HepG2 (cell line): ENCODE data around the gene WDR82. TPM values are rescaled to one million over a fixed set of nuclear protein-coding genes. Genes with fewer than 3 reads are reported as not detected.

Experiments used
- ATAC-seq: fragments of 200-7000 bp; cut with Tn5 transposase; 3 replicates; pipeline ENCODE4 v1.9.1; 2020; ENCODE audit warnings: mild to moderate bottlenecking, moderate library complexity
- BruUV-seq: library from RNA; stranded (reverse); fragments of 400-500 nt; replicated peaks from 2 replicates; lab custom pipeline; 2021; lab: Mats Ljungman, UMichigan
- CTCF ChIA-PET: fragments of 300-600 bp; formaldehyde crosslinking; extraction: SDS; loops from one replicate; lab custom pipeline; 2021; ENCODE audit warnings: low total read pairs, inconsistent platforms, low intra/inter-chr PET ratio; lab: Yijun Ruan, JAX
- POLR2A ChIA-PET: fragments of 350-600 bp; sonication (Branson Sonifier 250); formaldehyde crosslinking; loops from one replicate; lab custom pipeline; 2020; ENCODE audit warnings: antibody characterized with exemption, inconsistent platforms; lab: Yijun Ruan, JAX
- DNase-seq: peaks from one replicate; pipeline ENCODE4 v3.0.0-alpha.2; 2015; ENCODE audit warnings: low spot score
- FAIRE-seq: peaks from 3 replicates; lab custom pipeline; 2011; peaks lifted over from hg19 to GRCh38; lab: Jason Lieb, UNC
- H2AFZ ChIP-seq: one replicate; pipeline ENCODE4 v1.6.1; 2011; ENCODE audit warnings: low read length, inconsistent platforms
- H3K27ac ChIP-seq: fragments of 300-600 bp; 3 replicates; pipeline ENCODE4 v1.8.0; 2011; ENCODE audit warnings: mixed run types, mild to moderate bottlenecking, mixed read lengths, low read length, inconsistent platforms; ENCODE audit not compliant: insufficient read depth; ENCODE audit errors: extremely low read length
- H3K27me3 ChIP-seq, 2 experiments: fragments of 200-600 bp in 1 of 2; 2 replicates in 1 of 2; 3 replicates in 1 of 2; pipeline versions ENCODE4 v1.6.0 to v1.8.0; 2011; ENCODE audit warnings: low read length in 2 of 2, mild to moderate bottlenecking in 2 of 2, moderate library complexity in 2 of 2, inconsistent platforms in 1 of 2; ENCODE audit not compliant: insufficient read depth in 2 of 2, control insufficient read depth in 1 of 2
- H3K36me3 ChIP-seq, 2 experiments: fragments of 200-600 bp in 1 of 2; replicated peaks in 1 of 2; 2 replicates in 1 of 2; 3 replicates in 1 of 2; pipeline versions ENCODE4 v1.5.1 to v1.8.0; 2011; ENCODE audit warnings: low read length in 2 of 2, inconsistent platforms in 1 of 2; ENCODE audit not compliant: insufficient read depth in 2 of 2, control insufficient read depth in 1 of 2
- H3K4me1 ChIP-seq: 2 replicates; pipeline ENCODE4 v1.5.1; 2012; ENCODE audit warnings: low read length, inconsistent platforms; ENCODE audit not compliant: insufficient read depth
- H3K4me2 ChIP-seq: 2 replicates; pipeline ENCODE4 v1.6.0; 2011; ENCODE audit warnings: low read depth, low read length, inconsistent platforms
- H3K4me3 ChIP-seq, 3 experiments: fragments of 200-600 bp in 1 of 3; sonication (generic), shearing (Covaris generic) in 1 of 3; replicated peaks in 1 of 3; 2 replicates each; pipeline ENCODE4 v1.5.1; 2011 to 2016; ENCODE audit warnings: low read length in 3 of 3, inconsistent platforms in 2 of 3, low read depth in 2 of 3, mild to moderate bottlenecking in 2 of 3, control low read depth in 1 of 3, mixed read lengths in 1 of 3; ENCODE audit not compliant: insufficient read depth in 1 of 3
- H3K79me2 ChIP-seq: one replicate; pipeline ENCODE4 v1.6.1; 2011; ENCODE audit warnings: low read length, inconsistent platforms; ENCODE audit not compliant: insufficient read depth
- H3K9ac ChIP-seq: 2 replicates; pipeline ENCODE4 v1.6.0; 2011; ENCODE audit warnings: mild to moderate bottlenecking, low read depth, low read length, inconsistent platforms; ENCODE audit not compliant: insufficient read depth
- H3K9me3 ChIP-seq: 2 replicates; pipeline ENCODE4 v1.5.1; 2012; ENCODE audit warnings: mild to moderate bottlenecking, low read length
- H4K20me1 ChIP-seq: 2 replicates; pipeline ENCODE4 v1.6.0; 2011; ENCODE audit warnings: inconsistent platforms, mild to moderate bottlenecking, low read length, moderate library complexity; ENCODE audit not compliant: insufficient read depth
- CENPBD1 ChIP-seq: sonication (generic); formaldehyde crosslinking; IDR thresholded peaks from 2 replicates; pipeline ENCODE4 v1.8.0; 2022; ENCODE audit warnings: missing genetic modification reagents, low read depth, mild to moderate bottlenecking, borderline replicate concordance
- MZF1 ChIP-seq: sonication (generic); formaldehyde crosslinking; IDR thresholded peaks from 2 replicates; pipeline ENCODE4 v1.8.1; 2023; ENCODE audit warnings: mild to moderate bottlenecking, missing genetic modification reagents, borderline replicate concordance
- NCOA1 ChIP-seq: sonication (generic); formaldehyde crosslinking; IDR thresholded peaks from 2 replicates; pipeline ENCODE4 v1.9.0; 2021; ENCODE audit warnings: missing genetic modification reagents
- PAXIP1 ChIP-seq: sonication (generic); formaldehyde crosslinking; conservative IDR thresholded peaks from 2 replicates; pipeline ENCODE4 v1.4.0; 2020; ENCODE audit warnings: mild to moderate bottlenecking, missing genetic modification reagents, moderate library complexity
- ZBED4 ChIP-seq: sonication (generic); formaldehyde crosslinking; IDR thresholded peaks from 2 replicates; pipeline ENCODE4 v1.4.0; 2020; ENCODE audit warnings: missing genetic modification reagents, borderline replicate concordance
- ZNF609 ChIP-seq: sonication (generic); formaldehyde crosslinking; IDR thresholded peaks from 2 replicates; pipeline ENCODE4 v1.4.0; 2020; ENCODE audit warnings: mild to moderate bottlenecking, missing genetic modification reagents, borderline replicate concordance
- ZSCAN5A ChIP-seq: sonication (generic); formaldehyde crosslinking; IDR thresholded peaks from 2 replicates; pipeline ENCODE4 v1.8.0; 2022; ENCODE audit warnings: mild to moderate bottlenecking, missing genetic modification reagents, borderline replicate concordance
- WGBS: methylation state at CpG from one replicate; pipeline ENCODE4 v1.1.6; 2017; ENCODE audit warnings: low lambda C conversion rate; 5-methylcytosine and 5-hydroxymethylcytosine counted together
- in situ Hi-C: cut with HindIII; loops from 2 replicates; pipeline ENCODE4 v1.10.0; 2017; ENCODE audit warnings: low pct_unique_long_range_greater_than_20kb; ENCODE audit not compliant: extremely low pct_ligation_motif_present
- intact Hi-C: fragments of 100-400 bp; cut with micrococcal nuclease; formaldehyde crosslinking; loops from one replicate; pipeline ENCODE4 v1.10.0; 2022; ENCODE audit not compliant: unreplicated experiment
- polyA plus RNA-seq, 8 experiments: library from polyadenylated mRNA; depleted of rRNA in 3 of 8; stranded (reverse) in 7 of 8; unstranded in 1 of 8; fragments of >200 nt; fragmentation: Illumina TruSeq in 4 of 8; extraction: Trizol in 4 of 8; gene quantifications; 2 replicates each; pipeline versions ENCODE4 v1.2.1 to v1.2.3, GENCODE V29; 2011 to 2016; ENCODE audit warnings: low read depth in 4 of 8, missing spikeins in 1 of 8, mixed read lengths in 1 of 8; ENCODE audit not compliant: insufficient read depth in 1 of 8
- total RNA-seq, 5 experiments: library from RNA; depleted of rRNA; stranded (reverse); fragments of >200 nt; fragmentation: Illumina TruSeq; extraction: Trizol; gene quantifications; 2 replicates each; pipeline ENCODE4 v1.2.3, GENCODE V29; 2016; ENCODE audit warnings: low read depth in 1 of 5

The WDR82 gene
- total and polyA plus RNA-seq, 2 of the 13 experiments (the other 11 are each of a cell fraction or from before 2014, with no cell fraction given): 39.1 to 59.5 TPM

- Histone ChIP-seq H3K4me1 (peaks cover 72% of the 10 kb centered on the region), H3K27me3 (no peaks in the 10 kb centered on the region), H3K27ac (no peak overlapping the region), H3K4me2 (no peak overlapping the region), H4K20me1 (no peaks in the 10 kb centered on the region; the same call in 1 of the 2 replicates), H3K4me3 (no peak overlapping the region), H2AFZ (no peak overlapping the region), H3K9me3 (no peaks in the 10 kb centered on the region), H3K36me3 (no peaks in the 10 kb centered on the region), H3K79me2 (no peaks in the 10 kb centered on the region), H3K9ac (no peak overlapping the region)
- FAIRE-seq (no peak), ATAC-seq (no peak), DNase-seq (no peak)
- CTCF ChIA-PET: no interaction called here
- WGBS: 86% methylated on average over 2 of the region's 2 CpGs
- POLR2A ChIA-PET: no interaction called here
- intact Hi-C loops: no loop called here
- no TSS peak for BruUV-seq
- in situ Hi-C loops: no loop called here
- TF ChIP-seq PAXIP1 (CRISPR knock-in tag) (no peak), CENPBD1 (CRISPR knock-in tag) (no peak), MZF1 (CRISPR knock-in tag) (no peak), ZNF609 (CRISPR knock-in tag) (no peak), ZSCAN5A (CRISPR knock-in tag) (no peak), NCOA1 (CRISPR knock-in tag) (no peak), ZBED4 (CRISPR knock-in tag) (no peak)
Measured at GRCh38 chr3:52303811-52304210, 25.4 kb upstream of the WDR82 start.
